ENCODE results near the gene STIM1.
"Not testable (repeated sequence)": the region's sequence is repeated elsewhere in the genome, so short reads cannot be mapped to it uniquely, and the experiment has no call there.

The STIM1 gene

DNA sequence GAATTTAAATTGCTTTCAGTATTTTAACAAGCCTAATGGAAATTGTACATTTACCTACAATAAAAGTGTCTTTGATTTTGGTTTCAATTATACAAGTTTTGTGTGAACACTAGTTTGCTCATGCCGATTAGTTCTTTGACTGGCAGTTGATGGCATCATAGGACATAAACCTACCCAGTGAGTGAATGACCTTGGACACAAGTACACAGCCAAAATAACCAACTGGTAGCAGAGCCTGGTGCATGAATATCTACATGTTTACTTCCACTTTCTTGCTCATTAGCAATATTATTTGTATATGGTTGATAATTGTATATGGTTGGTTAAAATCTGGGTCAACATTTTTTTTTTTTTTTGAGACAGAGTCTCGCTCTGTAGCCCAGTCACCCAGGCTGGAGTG, 37.8 kb downstream of the STIM1 start:
- TF ChIP-seq CTCF (conservative IDR thresholded peaks at IDR 0.05; ENCODE audit: low read depth, low read length), result no peak
- DNase-seq (ENCODE audit: low read depth), result no peak
- H3K4me3 ChIP-seq (ENCODE audit: low read depth, low read length), result no peak overlapping the region

- peak; percentile 28 for DNase-seq (ENCODE audit: low read depth)
- H3K4me3 ChIP-seq (ENCODE audit: low read depth, low read length), result no peak overlapping the region
- TF ChIP-seq CTCF (conservative IDR thresholded peaks at IDR 0.05; ENCODE audit: low read depth, low read length), result no peak
These were observed 38.8 kb downstream of the STIM1 start for GRCh38 chr11:3894128-3894731.

GRCh38 chr11:3896644-3897043, 41.2 kb downstream of the STIM1 start:
- no peak for TF ChIP-seq CTCF (conservative IDR thresholded peaks at IDR 0.05; ENCODE audit: low read depth, low read length)
- no peak overlapping the region for H3K4me3 ChIP-seq (ENCODE audit: low read depth, low read length)
- no peak for DNase-seq (ENCODE audit: low read depth)

GRCh38 chr11:3900230-3900629, 44.8 kb downstream of the STIM1 start:
- H3K4me3 ChIP-seq (ENCODE audit: low read depth, low read length), result not testable (repeated sequence)

DNA sequence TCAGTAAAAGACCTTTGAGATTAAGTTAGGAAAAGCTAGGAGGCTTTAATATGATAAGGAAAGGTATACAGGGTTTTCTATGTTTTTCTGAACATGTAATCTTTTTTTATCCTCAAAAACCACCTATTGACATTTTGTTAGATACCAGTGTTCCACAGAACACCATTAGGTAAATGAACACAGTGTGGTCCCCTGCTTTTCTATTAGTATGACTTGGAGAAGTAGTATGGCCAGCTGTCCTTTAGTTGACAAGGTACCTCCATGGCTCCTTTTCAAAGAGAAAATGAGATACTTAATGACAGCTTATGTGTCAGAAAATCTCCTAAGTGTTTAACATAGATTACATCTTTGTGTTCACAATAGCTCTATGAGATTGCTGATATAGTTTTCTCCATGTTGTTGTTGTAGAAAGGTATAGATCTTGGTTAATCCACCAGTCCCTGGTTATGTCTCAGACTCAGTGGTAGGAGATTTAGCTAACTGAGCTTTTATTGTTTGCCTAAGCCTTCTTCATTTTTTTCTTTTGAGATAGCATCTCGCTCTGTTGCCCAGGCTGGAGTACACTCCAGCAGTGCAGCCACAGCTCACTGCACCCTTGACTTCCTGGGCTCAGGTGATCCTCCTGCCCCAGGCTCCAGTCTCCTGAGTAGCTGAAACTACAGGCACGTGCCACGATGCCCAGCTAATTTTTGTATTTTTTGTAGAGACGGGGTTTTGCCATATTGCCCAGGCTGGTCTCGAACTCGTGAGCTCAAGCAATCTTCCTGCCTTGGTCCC, 46.0 kb downstream of the STIM1 start:
- no peak for DNase-seq (ENCODE audit: low read depth)

More at GRCh38 chr11:3900230-3900629, 44.8 kb downstream of the STIM1 start:
- DNase-seq (ENCODE audit: low read depth), result not testable (repeated sequence)

DNA sequence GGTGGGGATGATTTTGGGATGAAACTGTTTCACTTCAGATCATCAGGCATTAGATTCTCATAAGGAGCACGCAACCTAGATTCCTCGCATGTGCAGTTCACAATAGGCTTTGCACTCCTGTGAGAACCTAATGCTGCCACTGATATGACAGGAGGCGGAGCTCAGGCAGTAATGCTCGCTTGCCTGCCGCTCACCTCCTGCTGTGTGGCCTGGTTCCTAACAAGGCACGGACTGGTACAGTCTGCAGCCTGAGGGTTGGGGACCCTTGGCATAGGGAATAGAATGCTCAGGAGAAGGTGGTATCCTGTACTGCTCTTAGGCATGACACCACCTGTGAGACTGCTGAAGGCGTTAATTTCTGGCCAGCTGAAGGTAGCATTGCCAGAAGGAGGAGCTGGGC, 47.0 kb downstream of the STIM1 start:
- TF ChIP-seq CTCF (conservative IDR thresholded peaks at IDR 0.05; ENCODE audit: low read depth, low read length), result no peak
- no peak for DNase-seq (ENCODE audit: low read depth)
- no peak overlapping the region for H3K4me3 ChIP-seq (ENCODE audit: low read depth, low read length)

More for the DNA sequence above, 46.0 kb downstream of the STIM1 start:
- no peak for TF ChIP-seq CTCF (conservative IDR thresholded peaks at IDR 0.05; ENCODE audit: low read depth, low read length)
- H3K4me3 ChIP-seq (ENCODE audit: low read depth, low read length), result no peak overlapping the region

DNA sequence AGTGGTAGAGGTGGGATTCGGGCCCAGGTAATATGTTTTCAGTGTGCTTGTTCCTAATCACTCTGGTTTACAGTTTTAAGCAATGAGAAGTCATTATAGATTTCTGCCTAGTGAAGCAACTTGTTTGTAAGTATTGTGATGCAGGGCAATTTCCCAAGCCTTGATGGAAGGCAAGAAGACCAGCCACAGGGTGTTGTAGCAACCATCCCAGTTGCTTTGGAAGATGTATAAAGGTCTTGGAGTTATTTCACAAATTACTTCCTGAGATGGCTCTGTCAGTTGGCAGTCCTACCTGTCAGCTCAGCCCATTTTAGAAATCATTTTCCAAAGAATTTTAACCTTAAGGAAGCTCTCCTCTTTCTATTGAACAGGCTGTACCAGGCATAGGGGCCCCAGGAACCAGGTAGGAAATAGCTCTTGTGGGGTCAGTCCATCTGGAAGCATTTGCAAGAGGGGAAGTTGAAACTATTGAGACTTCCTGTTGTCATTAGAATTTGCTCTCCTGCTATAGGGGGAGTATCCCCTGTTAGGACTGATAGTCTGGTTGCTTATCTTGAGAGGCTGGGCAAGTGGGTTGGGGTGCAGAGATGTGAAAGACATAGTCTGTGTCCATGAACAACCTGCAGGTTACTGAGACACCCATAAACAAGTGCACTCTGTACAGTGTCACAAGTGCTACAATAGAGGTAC, 47.9 kb downstream of the STIM1 start:
- no peak overlapping the region for H3K4me3 ChIP-seq (ENCODE audit: low read depth, low read length)
- TF ChIP-seq CTCF (conservative IDR thresholded peaks at IDR 0.05; ENCODE audit: low read depth, low read length), result no peak
- DNase-seq (ENCODE audit: low read depth), result no peak
